GM23338 (cell line): Measurements from ENCODE around the gene HS6ST1. TPM values are rescaled to one million over a fixed set of nuclear protein-coding genes. Genes with fewer than 3 reads are reported as not detected.

Experiments
- ATAC-seq: fragments of 200-7000 bp; cut with Tn5 transposase; 3 replicates; pipeline ENCODE4 v1.9.1; 2020
- DNase-seq: peaks from one replicate; pipeline ENCODE4 v3.0.0-alpha.2; 2015; ENCODE audit warnings: low spot score
- H2AFZ ChIP-seq: fragments of 200-600 bp; sonication (generic); 2 replicates; pipeline ENCODE4 v1.8.0; 2016; ENCODE audit warnings: antibody characterized with exemption, mild to moderate bottlenecking, moderate library complexity
- H3F3A ChIP-seq: fragments of 200-600 bp; sonication (generic); replicated peaks from 2 replicates; pipeline ENCODE4 v1.8.0; 2017; ENCODE audit warnings: antibody characterized with exemption, mixed run types, low read depth
- H3K27ac ChIP-seq: fragments of 200-600 bp; sonication (generic); 2 replicates; pipeline ENCODE4 v1.6.1; 2016; ENCODE audit warnings: low read depth
- H3K27me3 ChIP-seq: fragments of 200-600 bp; sonication (generic); 2 replicates; pipeline ENCODE4 v1.8.0; 2016; ENCODE audit warnings: mild to moderate bottlenecking, mixed run types, moderate library complexity; ENCODE audit not compliant: insufficient read depth
- H3K36me3 ChIP-seq: fragments of 200-600 bp; sonication (generic); 2 replicates; pipeline ENCODE4 v1.8.0; 2016; ENCODE audit warnings: mild to moderate bottlenecking; ENCODE audit not compliant: insufficient read depth
- H3K4me1 ChIP-seq: fragments of 200-600 bp; sonication (generic); 2 replicates; pipeline ENCODE4 v1.8.0; 2016; ENCODE audit warnings: mild to moderate bottlenecking, moderate library complexity; ENCODE audit not compliant: insufficient read depth
- H3K4me2 ChIP-seq: fragments of 200-600 bp; sonication (generic); 2 replicates; pipeline ENCODE4 v1.7.1; 2017; ENCODE audit warnings: mixed run types
- H3K4me3 ChIP-seq: fragments of 200-600 bp; sonication (generic); 2 replicates; pipeline ENCODE4 v1.6.1; 2016; ENCODE audit warnings: mixed run types
- H3K79me2 ChIP-seq: fragments of 200-600 bp; sonication (generic); replicated peaks from 2 replicates; pipeline ENCODE4 v1.8.0; 2017; ENCODE audit warnings: mild to moderate bottlenecking; ENCODE audit not compliant: insufficient read depth
- H3K9me2 ChIP-seq: fragments of 200-600 bp; sonication (generic); 2 replicates; pipeline ENCODE4 v1.8.0; 2017; ENCODE audit not compliant: insufficient read depth
- H4K20me1 ChIP-seq: fragments of 200-600 bp; sonication (generic); replicated peaks from 2 replicates; pipeline ENCODE4 v1.8.0; 2017; ENCODE audit warnings: mild to moderate bottlenecking; ENCODE audit not compliant: insufficient read depth
- H3K27ac Mint-ChIP-seq: 2 replicates; pipeline ENCODE4 v1.8.0; 2020; ENCODE audit warnings: inconsistent platforms, mild to moderate bottlenecking, moderate library complexity, mixed read lengths
- H3K27me3 Mint-ChIP-seq: 3 replicates; pipeline ENCODE4 v1.8.0; 2022; ENCODE audit warnings: low read depth, mild to moderate bottlenecking, moderate library complexity, mixed read lengths, inconsistent platforms; ENCODE audit not compliant: insufficient read depth, poor library complexity
- H3K36me3 Mint-ChIP-seq: 3 replicates; pipeline ENCODE4 v1.8.0; 2021; ENCODE audit warnings: low read depth, mild to moderate bottlenecking, inconsistent platforms, moderate library complexity, mixed read lengths
- H3K4me1 Mint-ChIP-seq: 3 replicates; pipeline ENCODE4 v1.8.0; 2020; ENCODE audit warnings: mild to moderate bottlenecking, inconsistent platforms, mixed read lengths
- H3K4me3 Mint-ChIP-seq: 3 replicates; pipeline ENCODE4 v1.8.0; 2021; ENCODE audit warnings: moderate library complexity, mild to moderate bottlenecking, inconsistent platforms, mixed read lengths
- H3K9me3 Mint-ChIP-seq: 3 replicates; pipeline ENCODE4 v1.8.0; 2020; ENCODE audit warnings: moderate library complexity, mild to moderate bottlenecking, inconsistent platforms, mixed read lengths
- ETS1 ChIP-seq: IDR thresholded peaks from 2 replicates; pipeline ENCODE4 v1.6.1; 2016; ENCODE audit warnings: antibody characterized with exemption
- EZH2 ChIP-seq: fragments of 200-600 bp; sonication (generic); IDR thresholded peaks from one replicate; pipeline ENCODE4 v1.8.0; 2017; ENCODE audit warnings: antibody characterized with exemption, mild to moderate bottlenecking, low read depth; ENCODE audit not compliant: unreplicated experiment
- ZNF462 ChIP-seq: fragments of 250-450 bp; sonication (Bioruptor Pico); IDR thresholded peaks from 2 replicates; pipeline ENCODE4 v1.5.0; 2020; ENCODE audit warnings: mild to moderate bottlenecking, moderate library complexity
- polyA plus RNA-seq: library from polyadenylated mRNA; unstranded; fragments of >200 nt; fragmentation: Nextera tagmentation; extraction: Ambion mirVana; gene quantifications from 2 replicates; pipeline ENCODE4 v1.2.1, GENCODE V29; 2016
- total RNA-seq: library from RNA; depleted of rRNA; stranded (reverse); fragments of >200 nt; shearing (Covaris generic); gene quantifications from 2 replicates; pipeline ENCODE4 v1.2.3, GENCODE V29; 2014

The HS6ST1 gene
- total and polyA plus RNA-seq, 2 experiments from 2014 or later, result 21.1 to 106 TPM

DNA sequence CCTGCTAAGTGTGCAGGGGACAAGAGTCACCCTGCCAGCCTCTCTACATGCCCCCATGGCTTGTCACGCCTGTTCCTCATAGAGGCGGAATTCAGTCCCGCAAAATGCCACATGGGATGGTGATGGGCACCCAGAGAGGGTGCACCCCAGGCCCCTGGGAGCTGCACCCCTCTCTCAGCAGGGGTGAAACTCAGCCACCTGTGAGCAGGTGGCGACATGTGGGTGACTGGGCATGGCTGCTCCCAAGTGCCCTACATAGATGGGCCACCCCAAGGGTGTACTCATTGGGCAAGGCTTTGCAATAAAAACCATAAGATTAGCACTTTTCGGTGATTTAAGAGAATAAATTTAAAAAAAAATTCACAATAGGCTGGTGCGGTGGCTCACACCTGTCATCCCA is 6.3 kb downstream of the HS6ST1 start (continued):
- no peak for TF ChIP-seq ZNF462 (CRISPR knock-in tag)

GRCh38 chr2:128311755-128312341 is 6.8 kb downstream of the HS6ST1 start:
- H3K27ac ChIP-seq, result no peak overlapping the region
- H4K20me1 ChIP-seq, result peaks cover 85% of the 10 kb centered on the region
- no peak overlapping the region for H2AFZ ChIP-seq
- ATAC-seq, result no peak; the same call in 2 of the 3 replicates
- Mint-ChIP-seq H3K36me3 (peaks cover 17% of the 10 kb centered on the region), H3K4me3 (no peak overlapping the region), H3K4me1 (peaks cover 53% of the 10 kb centered on the region), H3K9me3 (no peaks in the 10 kb centered on the region), H3K27ac (no peak overlapping the region), H3K27me3 (peaks cover 5% of the 10 kb centered on the region)
- H3K4me1 ChIP-seq, result peaks cover 24% of the 10 kb centered on the region
- no peaks in the 10 kb centered on the region for H3K9me2 ChIP-seq
- DNase-seq, result no peak
- peaks cover 100% of the 10 kb centered on the region for H3K79me2 ChIP-seq
- no peaks in the 10 kb centered on the region for H3K27me3 ChIP-seq
- H3F3A ChIP-seq, result no peaks in the 10 kb centered on the region
- H3K4me2 ChIP-seq, result no peak overlapping the region
- H3K4me3 ChIP-seq, result no peak overlapping the region
- no peaks in the 10 kb centered on the region for H3K36me3 ChIP-seq
- TF ChIP-seq EZH2, result no peak
- TF ChIP-seq ZNF462 (CRISPR knock-in tag), result no peak
- no peak for TF ChIP-seq ETS1
